ENCODE data around the gene SMC4. TPM values are rescaled to one million over a fixed set of nuclear protein-coding genes. Genes with fewer than 3 reads are reported as not detected.

Gene SMC4
- total RNA-seq, 1 donor from 2014 or later = 34.1 TPM

DNA sequence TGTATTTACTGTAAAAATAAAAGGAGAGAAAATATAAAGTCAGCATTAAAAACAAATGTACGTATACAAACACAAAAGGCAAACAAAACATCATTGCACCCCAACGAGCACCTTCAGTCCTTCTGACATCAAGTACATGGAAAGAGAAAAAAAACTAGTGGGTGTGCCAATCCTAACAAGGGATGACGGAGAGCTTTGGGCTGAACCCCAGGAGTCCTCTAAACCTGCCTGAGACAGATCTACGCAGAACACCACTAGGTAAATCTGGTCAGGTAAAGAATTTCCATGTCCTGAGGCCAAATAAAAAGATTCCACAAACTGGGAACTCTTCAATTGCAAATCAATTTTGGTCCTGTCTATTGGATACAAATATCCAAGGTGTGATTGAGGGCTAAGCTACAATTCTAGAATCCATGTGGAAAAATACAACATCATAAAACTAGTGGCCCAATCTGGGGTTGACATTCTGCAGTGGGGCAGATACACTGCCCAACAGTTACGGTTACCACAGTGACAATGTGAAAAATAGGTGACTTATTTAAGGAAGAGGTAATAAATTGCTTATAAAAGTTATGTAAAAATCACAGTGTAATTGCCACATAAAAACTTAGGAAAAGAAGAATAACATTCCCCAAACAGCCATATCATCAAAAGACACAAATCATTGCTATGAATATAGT, 14.7 kb upstream of the SMC4 start:
- peaks cover 2% of the 10 kb centered on the region for H4K20me1 ChIP-seq (ENCODE audit: insufficient read depth, low read length)
- no peak overlapping the region for H3K4me3 ChIP-seq (ENCODE audit: insufficient read depth, low read depth, low read length)
- H3K27me3 Mint-ChIP-seq (ENCODE audit: low read depth, unreplicated experiment) = no peaks in the 10 kb centered on the region
- no peak overlapping the region for H3K4me3 Mint-ChIP-seq (ENCODE audit: unreplicated experiment)
- no peak overlapping the region for H2AFZ ChIP-seq (ENCODE audit: low read depth, low read length)
- no peak overlapping the region for H3K27ac ChIP-seq (ENCODE audit: low read depth, low read length)
- FAIRE-seq (no peak), DNase-seq (ENCODE audit: low read depth) (no peak)
- no peaks in the 10 kb centered on the region for H3K9me3 ChIP-seq (ENCODE audit: insufficient read depth, low read depth, low read length)
- no peak overlapping the region for H3K9ac ChIP-seq (ENCODE audit: low read length)
- peaks cover under 1% of the 10 kb centered on the region for H3K36me3 Mint-ChIP-seq (ENCODE audit: low read depth, unreplicated experiment)
- H3K9me3 Mint-ChIP-seq (ENCODE audit: unreplicated experiment) = peaks cover 3% of the 10 kb centered on the region
- no peaks in the 10 kb centered on the region for H3K4me1 ChIP-seq (ENCODE audit: insufficient read depth, low read length)
- TF ChIP-seq CTCF (IDR thresholded peaks at IDR 0.05; ENCODE audit: insufficient read depth, low read depth, low read length) (no peak), EZH2 (IDR thresholded peaks at IDR 0.05; ENCODE audit: insufficient read depth, low read length) (no peak)
- H3K79me2 ChIP-seq (ENCODE audit: insufficient read depth, low read length) = peaks cover 19% of the 10 kb centered on the region
- H3K4me2 ChIP-seq (ENCODE audit: low read length) = no peak overlapping the region
- H3K36me3 ChIP-seq (ENCODE audit: insufficient read depth, low read length) = no peaks in the 10 kb centered on the region
- H3K4me1 Mint-ChIP-seq (ENCODE audit: low read depth, unreplicated experiment) = peaks cover 6% of the 10 kb centered on the region
- H3K27me3 ChIP-seq (ENCODE audit: insufficient read depth, low read length) = no peaks in the 10 kb centered on the region
- H3K27ac Mint-ChIP-seq (ENCODE audit: unreplicated experiment) = no peak overlapping the region

- Mint-ChIP-seq H3K4me1 (ENCODE audit: low read depth, unreplicated experiment) (peaks cover 8% of the 10 kb centered on the region), H3K36me3 (ENCODE audit: low read depth, unreplicated experiment) (peaks cover 3% of the 10 kb centered on the region), H3K4me3 (ENCODE audit: unreplicated experiment) (no peak overlapping the region), H3K27ac (ENCODE audit: unreplicated experiment) (no peak overlapping the region), H3K27me3 (ENCODE audit: low read depth, unreplicated experiment) (no peaks in the 10 kb centered on the region), H3K9me3 (ENCODE audit: unreplicated experiment) (peaks cover 3% of the 10 kb centered on the region)
- no peak overlapping the region for H2AFZ ChIP-seq (ENCODE audit: low read depth, low read length)
- H3K79me2 ChIP-seq (ENCODE audit: insufficient read depth, low read length) = peaks cover 50% of the 10 kb centered on the region
- H3K36me3 ChIP-seq (ENCODE audit: insufficient read depth, low read length) = no peaks in the 10 kb centered on the region
- TF ChIP-seq CTCF (IDR thresholded peaks at IDR 0.05; ENCODE audit: insufficient read depth, low read depth, low read length) = no peak
- TF ChIP-seq EZH2 (IDR thresholded peaks at IDR 0.05; ENCODE audit: insufficient read depth, low read length) = no peak
- H4K20me1 ChIP-seq (ENCODE audit: insufficient read depth, low read length) = peaks cover 2% of the 10 kb centered on the region
- DNase-seq (ENCODE audit: low read depth) (no peak), FAIRE-seq (no peak)
- H3K9me3 ChIP-seq (ENCODE audit: insufficient read depth, low read depth, low read length) = no peaks in the 10 kb centered on the region
- no peaks in the 10 kb centered on the region for H3K27me3 ChIP-seq (ENCODE audit: insufficient read depth, low read length)
- no peak overlapping the region for H3K4me3 ChIP-seq (ENCODE audit: insufficient read depth, low read depth, low read length)
- no peak overlapping the region for H3K9ac ChIP-seq (ENCODE audit: low read length)
- no peak overlapping the region for H3K4me2 ChIP-seq (ENCODE audit: low read length)
- no peak overlapping the region for H3K27ac ChIP-seq (ENCODE audit: low read depth, low read length)
- peaks cover 6% of the 10 kb centered on the region for H3K4me1 ChIP-seq (ENCODE audit: insufficient read depth, low read length)
These were observed 8.8 kb upstream of the SMC4 start for GRCh38 chr3:160390565-160391138.

- no peak overlapping the region for H3K4me3 ChIP-seq (ENCODE audit: insufficient read depth, low read depth, low read length)
- FAIRE-seq (no peak), DNase-seq (ENCODE audit: low read depth) (no peak)
- Mint-ChIP-seq H3K27ac (ENCODE audit: unreplicated experiment) (no peak overlapping the region), H3K27me3 (ENCODE audit: low read depth, unreplicated experiment) (no peaks in the 10 kb centered on the region), H3K36me3 (ENCODE audit: low read depth, unreplicated experiment) (peaks cover 3% of the 10 kb centered on the region), H3K9me3 (ENCODE audit: unreplicated experiment) (no peaks in the 10 kb centered on the region), H3K4me1 (ENCODE audit: low read depth, unreplicated experiment) (peaks cover 5% of the 10 kb centered on the region), H3K4me3 (ENCODE audit: unreplicated experiment) (no peak overlapping the region)
- no peaks in the 10 kb centered on the region for H3K36me3 ChIP-seq (ENCODE audit: insufficient read depth, low read length)
- TF ChIP-seq CTCF (IDR thresholded peaks at IDR 0.05; ENCODE audit: insufficient read depth, low read depth, low read length) (no peak), EZH2 (IDR thresholded peaks at IDR 0.05; ENCODE audit: insufficient read depth, low read length) (no peak)
- no peaks in the 10 kb centered on the region for H3K9me3 ChIP-seq (ENCODE audit: insufficient read depth, low read depth, low read length)
- no peaks in the 10 kb centered on the region for H4K20me1 ChIP-seq (ENCODE audit: insufficient read depth, low read length)
- H3K27me3 ChIP-seq (ENCODE audit: insufficient read depth, low read length) = no peaks in the 10 kb centered on the region
- no peak overlapping the region for H3K9ac ChIP-seq (ENCODE audit: low read length)
- H2AFZ ChIP-seq (ENCODE audit: low read depth, low read length) = no peak overlapping the region
- peaks cover 9% of the 10 kb centered on the region for H3K4me1 ChIP-seq (ENCODE audit: insufficient read depth, low read length)
- H3K4me2 ChIP-seq (ENCODE audit: low read length) = no peak overlapping the region
- H3K27ac ChIP-seq (ENCODE audit: low read depth, low read length) = no peak overlapping the region
- peaks cover 53% of the 10 kb centered on the region for H3K79me2 ChIP-seq (ENCODE audit: insufficient read depth, low read length)
These were observed 6.7 kb upstream of the SMC4 start for GRCh38 chr3:160392798-160393197.
